Measurements from ENCODE around the gene VRTN. TPM values are rescaled to one million over a fixed set of nuclear protein-coding genes. Genes with fewer than 3 reads are reported as not detected.

Gene VRTN
- polyA plus RNA-seq, 1 donor from 2014 or later: not detected

DNA sequence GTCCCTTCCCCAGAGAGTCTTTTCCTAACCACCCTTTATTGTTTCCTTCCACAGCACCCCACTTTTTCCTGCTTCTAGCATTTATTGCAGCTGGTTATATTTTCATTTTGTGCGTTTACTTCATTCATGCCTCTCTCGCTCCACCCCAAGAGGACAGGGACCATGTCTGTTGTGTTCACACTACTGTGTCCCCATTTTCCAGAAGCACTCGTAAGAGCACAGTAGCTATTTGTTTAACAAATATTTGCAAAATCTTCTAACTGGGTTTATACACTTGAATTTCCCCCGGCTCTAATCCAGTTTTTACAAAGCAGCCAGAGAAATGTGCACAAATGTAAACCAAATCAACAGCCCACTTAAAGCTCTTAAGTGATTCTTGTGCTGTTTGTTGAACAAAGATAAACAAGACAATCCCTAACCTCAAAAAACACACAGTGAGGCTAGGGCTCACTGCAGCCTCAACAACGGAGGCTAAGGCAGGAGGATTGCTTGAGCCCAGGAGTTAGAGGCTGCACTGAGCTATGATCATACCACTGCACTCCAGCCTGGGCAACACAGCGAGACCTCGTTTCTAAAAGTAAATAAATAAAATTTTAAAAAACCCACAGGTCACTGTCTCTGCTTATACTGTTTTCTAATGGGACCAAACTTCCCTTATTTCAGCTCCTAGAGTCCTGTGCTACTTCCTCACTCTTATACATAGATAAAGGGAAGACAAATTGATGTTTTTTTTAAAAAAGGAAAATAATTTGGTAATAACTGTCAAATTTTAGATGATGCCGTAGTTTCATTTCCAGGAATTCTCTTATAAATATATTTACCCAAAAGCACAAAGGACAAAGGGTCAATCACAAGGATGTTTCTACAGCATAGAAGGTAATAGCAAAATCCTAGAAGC is 38.9 kb upstream of the VRTN start:
- Histone ChIP-seq H3F3A (ENCODE audit: insufficient read depth, low read length, poor library complexity, severe bottlenecking) (no peaks in the 10 kb centered on the region), H3K4me3 (ENCODE audit: low read length) (no peak overlapping the region), H3K27ac (ENCODE audit: low read length) (no peak overlapping the region), H3K9me3 (ENCODE audit: low read length) (no peaks in the 10 kb centered on the region), H4K20me1 (ENCODE audit: insufficient read depth) (no peaks in the 10 kb centered on the region), H3K9me2 (ENCODE audit: insufficient read depth, low read length) (no peaks in the 10 kb centered on the region), H3K4me2 (ENCODE audit: low read length) (no peak overlapping the region), H3K36me3 (ENCODE audit: insufficient read depth, low read length) (no peaks in the 10 kb centered on the region), H3K9ac (ENCODE audit: low read length) (no peak overlapping the region), H3K27me3 (ENCODE audit: insufficient read depth, low read depth, low read length) (no peaks in the 10 kb centered on the region), H2AFZ (ENCODE audit: low read depth, low read length) (no peak overlapping the region), H3K79me2 (replicated peaks; ENCODE audit: insufficient read depth, low read length) (no peaks in the 10 kb centered on the region)
- no peak for TF ChIP-seq MXI1 (conservative IDR thresholded peaks at IDR 0.05; ENCODE audit: poor library complexity, severe bottlenecking)
- no peak for TF ChIP-seq RAD21 (conservative IDR thresholded peaks at IDR 0.05)
- TF ChIP-seq, protein P1, sequence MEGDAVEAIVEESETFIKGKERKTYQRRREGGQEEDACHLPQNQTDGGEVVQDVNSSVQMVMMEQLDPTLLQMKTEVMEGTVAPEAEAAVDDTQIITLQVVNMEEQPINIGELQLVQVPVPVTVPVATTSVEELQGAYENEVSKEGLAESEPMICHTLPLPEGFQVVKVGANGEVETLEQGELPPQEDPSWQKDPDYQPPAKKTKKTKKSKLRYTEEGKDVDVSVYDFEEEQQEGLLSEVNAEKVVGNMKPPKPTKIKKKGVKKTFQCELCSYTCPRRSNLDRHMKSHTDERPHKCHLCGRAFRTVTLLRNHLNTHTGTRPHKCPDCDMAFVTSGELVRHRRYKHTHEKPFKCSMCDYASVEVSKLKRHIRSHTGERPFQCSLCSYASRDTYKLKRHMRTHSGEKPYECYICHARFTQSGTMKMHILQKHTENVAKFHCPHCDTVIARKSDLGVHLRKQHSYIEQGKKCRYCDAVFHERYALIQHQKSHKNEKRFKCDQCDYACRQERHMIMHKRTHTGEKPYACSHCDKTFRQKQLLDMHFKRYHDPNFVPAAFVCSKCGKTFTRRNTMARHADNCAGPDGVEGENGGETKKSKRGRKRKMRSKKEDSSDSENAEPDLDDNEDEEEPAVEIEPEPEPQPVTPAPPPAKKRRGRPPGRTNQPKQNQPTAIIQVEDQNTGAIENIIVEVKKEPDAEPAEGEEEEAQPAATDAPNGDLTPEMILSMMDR (IDR thresholded peaks at IDR 0.05; ENCODE audit: poor library complexity, severe bottlenecking): no peak
- TF ChIP-seq SMC3 (conservative IDR thresholded peaks at IDR 0.05; ENCODE audit: poor library complexity): no peak
- TF ChIP-seq POLR2AphosphoS5 (IDR thresholded peaks at IDR 0.05): no peak
- no peak for TF ChIP-seq EP300 (conservative IDR thresholded peaks at IDR 0.05; ENCODE audit: poor library complexity, severe bottlenecking)
- no peak for TF ChIP-seq TAF1 (IDR thresholded peaks at IDR 0.05; ENCODE audit: low read depth)
- no peak for TF ChIP-seq EZH2 (IDR thresholded peaks at IDR 0.05; ENCODE audit: borderline replicate concordance, insufficient read depth, low read length, poor library complexity, severe bottlenecking)
- TF ChIP-seq, protein P2, sequence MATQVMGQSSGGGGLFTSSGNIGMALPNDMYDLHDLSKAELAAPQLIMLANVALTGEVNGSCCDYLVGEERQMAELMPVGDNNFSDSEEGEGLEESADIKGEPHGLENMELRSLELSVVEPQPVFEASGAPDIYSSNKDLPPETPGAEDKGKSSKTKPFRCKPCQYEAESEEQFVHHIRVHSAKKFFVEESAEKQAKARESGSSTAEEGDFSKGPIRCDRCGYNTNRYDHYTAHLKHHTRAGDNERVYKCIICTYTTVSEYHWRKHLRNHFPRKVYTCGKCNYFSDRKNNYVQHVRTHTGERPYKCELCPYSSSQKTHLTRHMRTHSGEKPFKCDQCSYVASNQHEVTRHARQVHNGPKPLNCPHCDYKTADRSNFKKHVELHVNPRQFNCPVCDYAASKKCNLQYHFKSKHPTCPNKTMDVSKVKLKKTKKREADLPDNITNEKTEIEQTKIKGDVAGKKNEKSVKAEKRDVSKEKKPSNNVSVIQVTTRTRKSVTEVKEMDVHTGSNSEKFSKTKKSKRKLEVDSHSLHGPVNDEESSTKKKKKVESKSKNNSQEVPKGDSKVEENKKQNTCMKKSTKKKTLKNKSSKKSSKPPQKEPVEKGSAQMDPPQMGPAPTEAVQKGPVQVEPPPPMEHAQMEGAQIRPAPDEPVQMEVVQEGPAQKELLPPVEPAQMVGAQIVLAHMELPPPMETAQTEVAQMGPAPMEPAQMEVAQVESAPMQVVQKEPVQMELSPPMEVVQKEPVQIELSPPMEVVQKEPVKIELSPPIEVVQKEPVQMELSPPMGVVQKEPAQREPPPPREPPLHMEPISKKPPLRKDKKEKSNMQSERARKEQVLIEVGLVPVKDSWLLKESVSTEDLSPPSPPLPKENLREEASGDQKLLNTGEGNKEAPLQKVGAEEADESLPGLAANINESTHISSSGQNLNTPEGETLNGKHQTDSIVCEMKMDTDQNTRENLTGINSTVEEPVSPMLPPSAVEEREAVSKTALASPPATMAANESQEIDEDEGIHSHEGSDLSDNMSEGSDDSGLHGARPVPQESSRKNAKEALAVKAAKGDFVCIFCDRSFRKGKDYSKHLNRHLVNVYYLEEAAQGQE (IDR thresholded peaks at IDR 0.05; ENCODE audit: borderline replicate concordance): no peak

DNA sequence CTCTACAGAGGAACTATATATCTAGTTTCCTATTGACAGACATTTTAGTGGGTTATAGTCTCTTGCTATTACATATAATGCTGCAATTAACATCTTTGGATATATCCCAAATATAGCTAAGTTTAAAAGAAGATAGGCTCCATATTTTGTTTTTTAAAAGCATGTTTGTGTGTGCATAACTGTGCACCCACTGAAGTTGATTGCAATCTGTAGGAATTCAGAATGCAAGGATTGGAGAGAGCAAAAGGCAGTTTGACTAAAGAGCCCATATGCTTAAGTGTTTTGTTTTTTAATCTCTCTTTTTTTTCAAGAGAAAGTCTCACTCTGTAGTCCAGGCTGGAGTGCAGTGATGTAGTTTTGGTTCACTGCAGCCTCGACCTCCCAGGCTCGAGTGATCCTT is 36.1 kb upstream of the VRTN start:
- no peaks in the 10 kb centered on the region for H3K36me3 ChIP-seq (ENCODE audit: insufficient read depth, low read length)
- H3K4me2 ChIP-seq (ENCODE audit: low read length): no peak overlapping the region
- H4K20me1 ChIP-seq (ENCODE audit: insufficient read depth): no peaks in the 10 kb centered on the region
- no peak overlapping the region for H3K27ac ChIP-seq (ENCODE audit: low read length)
- H3F3A ChIP-seq (ENCODE audit: insufficient read depth, low read length, poor library complexity, severe bottlenecking): no peaks in the 10 kb centered on the region
- H3K4me3 ChIP-seq (ENCODE audit: low read length): no peak overlapping the region
- no peak overlapping the region for H2AFZ ChIP-seq (ENCODE audit: low read depth, low read length)
- H3K9me3 ChIP-seq (ENCODE audit: low read length): no peaks in the 10 kb centered on the region
- H3K9ac ChIP-seq (ENCODE audit: low read length): no peak overlapping the region
- H3K27me3 ChIP-seq (ENCODE audit: insufficient read depth, low read depth, low read length): no peaks in the 10 kb centered on the region
- TF ChIP-seq RAD21 (conservative IDR thresholded peaks at IDR 0.05) (no peak), EP300 (conservative IDR thresholded peaks at IDR 0.05; ENCODE audit: poor library complexity, severe bottlenecking) (no peak), SMC3 (conservative IDR thresholded peaks at IDR 0.05; ENCODE audit: poor library complexity) (no peak), TAF1 (IDR thresholded peaks at IDR 0.05; ENCODE audit: low read depth) (no peak), EZH2 (IDR thresholded peaks at IDR 0.05; ENCODE audit: borderline replicate concordance, insufficient read depth, low read length, poor library complexity, severe bottlenecking) (no peak), POLR2AphosphoS5 (IDR thresholded peaks at IDR 0.05) (no peak)
- TF ChIP-seq, protein P1 (IDR thresholded peaks at IDR 0.05; ENCODE audit: poor library complexity, severe bottlenecking): no peak
- TF ChIP-seq, protein P2 (IDR thresholded peaks at IDR 0.05; ENCODE audit: borderline replicate concordance): no peak
- no peaks in the 10 kb centered on the region for H3K9me2 ChIP-seq (ENCODE audit: insufficient read depth, low read length)
- H3K79me2 ChIP-seq (replicated peaks; ENCODE audit: insufficient read depth, low read length): no peaks in the 10 kb centered on the region
